ENCODE results near the gene PSMD1. TPM values are rescaled to one million over a fixed set of nuclear protein-coding genes. Genes with fewer than 3 reads are reported as not detected.
"Not testable (repeated sequence)": the region's sequence is repeated elsewhere in the genome, so short reads cannot be mapped to it uniquely, and the experiment has no call there.

The PSMD1 gene
- polyA plus RNA-seq, 2 donors = 18.0 to 38.6 TPM

DNA sequence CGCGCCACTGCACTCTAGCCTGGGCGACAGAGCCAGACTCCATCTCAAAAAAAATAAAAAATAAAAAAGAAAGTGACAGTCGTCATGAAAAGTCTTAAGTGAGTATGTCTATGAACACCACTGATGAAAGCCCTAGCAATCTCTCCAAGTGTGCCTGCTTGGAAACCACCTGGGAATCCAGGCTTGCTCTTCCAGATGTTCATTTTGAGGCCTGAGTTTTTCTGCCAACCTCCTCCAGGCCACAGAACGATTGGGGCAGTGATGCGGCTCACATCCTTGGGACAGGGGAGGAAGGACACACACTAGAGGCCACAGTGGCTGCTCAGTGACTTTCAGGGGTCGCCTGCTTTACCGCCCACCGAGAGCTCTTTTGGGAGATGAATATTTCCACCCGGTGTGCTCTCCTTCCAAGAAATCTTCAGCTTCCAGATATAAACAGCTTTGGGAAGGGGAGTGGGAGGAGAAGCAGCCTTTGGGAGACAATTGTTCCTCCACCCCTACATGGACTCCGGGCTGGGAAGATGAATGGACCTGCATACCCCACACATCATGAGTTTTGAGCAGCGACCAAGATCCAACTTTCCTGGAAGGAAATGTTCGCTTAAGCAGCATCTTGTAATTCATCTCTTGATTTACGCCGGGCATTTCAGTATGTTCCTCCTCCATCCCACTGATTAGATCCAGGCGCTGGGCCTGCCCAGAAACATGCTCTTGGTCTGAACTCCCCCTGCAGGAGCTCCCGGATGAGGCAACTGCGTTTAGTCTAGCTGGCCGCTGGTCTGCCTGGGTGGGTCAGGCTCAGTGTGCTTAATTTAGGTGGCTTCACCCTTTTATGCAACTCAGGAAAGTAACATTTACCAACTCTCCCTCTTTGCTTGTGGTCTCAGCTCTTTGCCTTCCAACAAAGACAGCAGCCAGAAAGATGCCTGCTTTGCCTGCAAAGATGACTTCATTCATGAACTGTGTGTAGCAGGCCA is 135.5 kb downstream of the PSMD1 start:
- peak overlapping the region in 1 of 2 donors; percentile 40 for H3K27ac ChIP-seq (ENCODE audit: low read depth in 2 of 2, low read length in 1 of 2)
- no peaks in the 10 kb centered on the region for H3K36me3 ChIP-seq (ENCODE audit: control insufficient read depth in 2 of 2, insufficient read depth in 2 of 2, low read length in 1 of 2)
- no peaks in the 10 kb centered on the region for H3K9me3 ChIP-seq (ENCODE audit: control insufficient read depth in 2 of 2, insufficient read depth in 1 of 2, low read depth in 1 of 2, low read length in 1 of 2)
- 62 to 67% methylated on average over 19 of the region's 19 CpGs for WGBS, 2 donors
- peaks cover 0 to 4% of the 10 kb centered on the region in 2 donors for H3K4me1 ChIP-seq (ENCODE audit: control insufficient read depth in 2 of 2, insufficient read depth in 2 of 2, low read length in 1 of 2)
- H3K27me3 ChIP-seq (ENCODE audit: control insufficient read depth in 1 of 2, insufficient read depth in 2 of 2, low read length in 2 of 2) = no peaks in the 10 kb centered on the region
- no peak overlapping the region for H3K4me3 ChIP-seq (ENCODE audit: low read depth in 1 of 2, low read length in 2 of 2)

DNA sequence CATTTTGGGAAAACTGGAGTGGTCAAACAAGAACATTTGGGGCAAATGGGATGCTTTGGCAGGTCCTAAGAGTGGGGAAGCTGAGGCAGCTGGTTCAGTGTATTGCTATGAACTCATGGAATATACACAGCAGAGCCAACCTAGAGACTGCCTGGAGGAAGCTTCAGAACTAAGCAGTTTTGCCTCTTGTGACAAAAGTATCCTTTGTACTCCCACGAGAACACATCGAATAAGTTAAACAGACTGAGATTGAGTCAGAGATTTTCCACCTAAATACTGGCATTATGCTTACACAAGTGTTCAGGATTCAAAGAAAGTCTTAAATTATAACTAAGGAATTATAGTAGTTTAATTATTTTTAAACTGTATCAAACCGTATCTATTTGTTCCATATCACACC is 136.5 kb downstream of the PSMD1 start:
- Histone ChIP-seq H3K27me3 (ENCODE audit: control insufficient read depth in 1 of 2, insufficient read depth in 2 of 2, low read length in 2 of 2) (no peaks in the 10 kb centered on the region), H3K4me1 (ENCODE audit: control insufficient read depth in 2 of 2, insufficient read depth in 2 of 2, low read length in 1 of 2) (peaks cover 2 to 4% of the 10 kb centered on the region in 2 donors), H3K27ac (ENCODE audit: low read depth in 2 of 2, low read length in 1 of 2) (no peak overlapping the region), H3K4me3 (ENCODE audit: low read depth in 1 of 2, low read length in 2 of 2) (no peak overlapping the region), H3K9me3 (ENCODE audit: control insufficient read depth in 2 of 2, insufficient read depth in 1 of 2, low read depth in 1 of 2, low read length in 1 of 2) (no peaks in the 10 kb centered on the region), H3K36me3 (ENCODE audit: control insufficient read depth in 2 of 2, insufficient read depth in 2 of 2, low read length in 1 of 2) (no peaks in the 10 kb centered on the region)
- 82 to 83% methylated on average over 3 of the region's 3 CpGs for WGBS, 2 donors

DNA sequence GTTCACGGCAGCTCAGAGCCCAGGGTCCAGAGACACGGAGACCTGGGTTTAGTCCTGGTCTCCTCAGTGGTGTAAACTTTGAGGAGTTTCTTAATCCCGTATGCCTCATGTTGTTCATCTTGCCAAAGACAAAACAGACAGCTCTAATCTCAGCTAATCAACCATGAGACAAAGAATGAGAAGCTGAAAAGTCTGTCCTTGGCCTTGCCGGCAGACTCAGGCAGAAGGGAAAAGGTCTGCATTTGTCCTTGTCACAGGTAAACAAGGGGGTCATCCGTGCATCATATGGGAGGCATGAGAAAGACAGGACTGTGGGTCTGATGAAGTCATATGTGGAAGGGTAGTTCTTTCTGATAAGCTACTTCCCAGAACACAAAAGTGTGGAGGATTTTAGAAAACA is 139.9 kb downstream of the PSMD1 start:
- WGBS, 2 donors = 87 to 88% methylated on average over 5 of the region's 5 CpGs
- peaks cover 3 to 6% of the 10 kb centered on the region in 2 donors for H3K4me1 ChIP-seq (ENCODE audit: control insufficient read depth in 2 of 2, insufficient read depth in 2 of 2, low read length in 1 of 2)
- H3K27me3 ChIP-seq (ENCODE audit: control insufficient read depth in 1 of 2, insufficient read depth in 2 of 2, low read length in 2 of 2) = no peaks in the 10 kb centered on the region

DNA sequence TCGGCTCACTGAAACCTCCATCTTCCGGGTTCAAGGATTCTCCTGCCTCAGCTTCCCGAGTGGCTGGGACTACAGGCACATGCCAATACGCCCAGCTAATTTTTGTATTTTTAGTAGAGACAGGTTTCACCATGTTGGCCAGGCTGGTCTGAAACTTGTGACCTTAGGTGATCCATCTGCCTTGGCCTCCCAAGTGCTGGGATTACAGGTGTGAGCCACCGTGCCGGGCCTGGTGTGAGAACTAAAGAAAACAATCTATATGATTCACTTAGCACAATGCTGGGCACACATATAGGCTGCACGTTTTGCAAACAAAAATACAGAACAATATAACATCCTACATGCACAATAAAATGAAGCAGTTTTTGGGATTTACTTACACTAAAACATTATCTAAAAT is 140.5 kb downstream of the PSMD1 start:
- WGBS, 2 donors = 86 to 91% methylated on average over 7 of the region's 7 CpGs
- not testable (repeated sequence) for H3K4me3 ChIP-seq (ENCODE audit: low read depth in 1 of 2, low read length in 2 of 2); H3K4me1 ChIP-seq (ENCODE audit: control insufficient read depth in 2 of 2, insufficient read depth in 2 of 2, low read length in 1 of 2); H3K27me3 ChIP-seq (ENCODE audit: control insufficient read depth in 1 of 2, insufficient read depth in 2 of 2, low read length in 2 of 2); H3K36me3 ChIP-seq (ENCODE audit: control insufficient read depth in 2 of 2, insufficient read depth in 2 of 2, low read length in 1 of 2); H3K27ac ChIP-seq (ENCODE audit: low read depth in 2 of 2, low read length in 1 of 2); H3K9me3 ChIP-seq (ENCODE audit: control insufficient read depth in 2 of 2, insufficient read depth in 1 of 2, low read depth in 1 of 2, low read length in 1 of 2)

More for the DNA sequence above, 139.9 kb downstream of the PSMD1 start:
- no peak overlapping the region for H3K27ac ChIP-seq (ENCODE audit: low read depth in 2 of 2, low read length in 1 of 2)
- H3K36me3 ChIP-seq (ENCODE audit: control insufficient read depth in 2 of 2, insufficient read depth in 2 of 2, low read length in 1 of 2) = no peaks in the 10 kb centered on the region
- no peak overlapping the region for H3K4me3 ChIP-seq (ENCODE audit: low read depth in 1 of 2, low read length in 2 of 2)
- no peaks in the 10 kb centered on the region for H3K9me3 ChIP-seq (ENCODE audit: control insufficient read depth in 2 of 2, insufficient read depth in 1 of 2, low read depth in 1 of 2, low read length in 1 of 2)

DNA sequence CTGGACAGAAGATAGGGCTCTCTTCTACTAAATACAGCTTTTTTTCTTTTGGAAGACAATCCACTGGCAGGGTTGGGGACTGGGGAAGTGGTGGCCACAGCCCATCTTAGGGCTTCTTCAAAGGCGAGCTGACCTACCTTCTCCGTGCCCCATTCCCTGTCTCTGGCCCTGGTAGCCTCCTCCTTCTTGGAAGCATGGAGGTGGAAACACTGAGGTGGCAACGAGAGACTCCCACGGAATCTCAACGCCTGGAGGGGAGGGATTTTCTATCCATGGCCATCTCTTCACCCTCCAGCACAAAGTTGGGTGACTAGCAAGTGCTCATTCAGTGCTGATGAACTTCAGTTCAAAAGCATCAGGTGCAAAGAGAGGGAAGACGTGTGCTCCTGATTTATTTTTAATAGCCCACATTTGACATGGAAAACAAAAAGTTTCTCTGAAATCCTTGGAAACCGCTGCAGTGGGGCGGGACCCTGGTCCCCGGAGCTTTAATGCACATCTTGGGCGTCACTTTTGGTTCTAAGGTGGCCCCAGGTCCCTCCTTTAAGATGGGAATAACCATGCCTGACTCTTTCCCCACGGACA is 141.1 kb downstream of the PSMD1 start:
- no peaks in the 10 kb centered on the region for H3K36me3 ChIP-seq (ENCODE audit: control insufficient read depth in 2 of 2, insufficient read depth in 2 of 2, low read length in 1 of 2)
- no peaks in the 10 kb centered on the region for H3K9me3 ChIP-seq (ENCODE audit: control insufficient read depth in 2 of 2, insufficient read depth in 1 of 2, low read depth in 1 of 2, low read length in 1 of 2)
- 21% methylated on average over 11 of the region's 11 CpGs for WGBS, 2 donors
- H3K4me1 ChIP-seq (ENCODE audit: control insufficient read depth in 2 of 2, insufficient read depth in 2 of 2, low read length in 1 of 2) = peaks cover 3 to 6% of the 10 kb centered on the region in 2 donors
- H3K27me3 ChIP-seq (ENCODE audit: control insufficient read depth in 1 of 2, insufficient read depth in 2 of 2, low read length in 2 of 2) = no peaks in the 10 kb centered on the region
- H3K27ac ChIP-seq (ENCODE audit: low read depth in 2 of 2, low read length in 1 of 2) = peak overlapping the region; percentile 44 to 76
- H3K4me3 ChIP-seq (ENCODE audit: low read depth in 1 of 2, low read length in 2 of 2) = peak overlapping the region; percentile 83 to 98

DNA sequence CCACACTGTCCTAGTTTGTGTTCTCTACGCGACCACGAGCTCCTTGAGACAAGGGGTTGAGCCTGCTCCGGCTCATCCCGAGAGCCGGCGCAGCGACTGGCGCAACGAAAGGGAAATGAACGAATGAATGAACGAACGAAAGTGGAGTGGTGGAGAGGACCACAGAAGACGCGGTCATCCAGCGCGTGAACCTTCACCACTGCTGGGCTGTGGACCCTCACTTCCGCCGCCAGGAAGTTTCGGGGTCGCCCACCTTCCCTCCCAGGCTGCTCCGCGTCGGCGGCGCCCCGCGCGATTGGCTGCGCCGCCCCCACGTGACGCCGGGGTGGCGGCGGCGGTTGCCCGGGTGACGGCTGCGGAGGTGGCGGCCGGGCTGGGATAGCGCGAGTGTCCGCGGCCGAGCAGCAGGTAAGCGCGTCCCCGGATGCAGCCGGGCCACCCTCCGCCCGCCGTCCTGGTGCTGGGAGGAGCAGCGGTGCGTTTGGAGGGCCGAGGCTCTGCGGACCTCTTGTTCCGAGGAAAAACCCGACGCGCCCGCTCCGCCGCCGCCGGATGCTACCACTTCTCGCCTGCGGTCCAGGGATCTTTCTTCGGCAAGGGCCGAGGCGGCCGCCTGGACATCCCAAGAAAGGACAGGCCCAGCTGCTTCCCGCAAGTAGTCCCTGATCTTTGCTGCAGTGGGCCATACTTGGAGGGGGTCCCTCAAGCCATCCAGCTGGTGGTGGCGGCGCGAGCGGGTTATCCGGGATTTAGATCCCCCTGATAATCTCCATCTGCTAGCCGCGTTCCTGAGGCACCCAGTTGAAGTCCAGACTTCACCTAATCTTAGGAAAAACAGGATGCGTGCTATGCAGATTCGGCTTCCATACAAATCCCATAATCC is 141.9 kb downstream of the PSMD1 start, which contains the start of gene ARMC9:
Gene ARMC9, plus strand, starts transcription at position 341 of the 883 bp plus-strand sequence. CDS start 7,608 bp downstream, outside the sequence.
- H3K36me3 ChIP-seq (ENCODE audit: control insufficient read depth in 2 of 2, insufficient read depth in 2 of 2, low read length in 1 of 2) = no peaks in the 10 kb centered on the region
- no peaks in the 10 kb centered on the region for H3K9me3 ChIP-seq (ENCODE audit: control insufficient read depth in 2 of 2, insufficient read depth in 1 of 2, low read depth in 1 of 2, low read length in 1 of 2)
- H3K4me3 ChIP-seq (ENCODE audit: low read depth in 1 of 2, low read length in 2 of 2) = peak within 1 kb of the TSS; percentile 83 to 98
- 1% methylated on average over 75 to 83 of the region's 83 CpGs for WGBS, 2 donors
- no peaks in the 10 kb centered on the region for H3K27me3 ChIP-seq (ENCODE audit: control insufficient read depth in 1 of 2, insufficient read depth in 2 of 2, low read length in 2 of 2)
- peak within 1 kb of the TSS; percentile 44 to 76 for H3K27ac ChIP-seq (ENCODE audit: low read depth in 2 of 2, low read length in 1 of 2)
- H3K4me1 ChIP-seq (ENCODE audit: control insufficient read depth in 2 of 2, insufficient read depth in 2 of 2, low read length in 1 of 2) = peaks cover 3 to 6% of the 10 kb centered on the region in 2 donors

DNA sequence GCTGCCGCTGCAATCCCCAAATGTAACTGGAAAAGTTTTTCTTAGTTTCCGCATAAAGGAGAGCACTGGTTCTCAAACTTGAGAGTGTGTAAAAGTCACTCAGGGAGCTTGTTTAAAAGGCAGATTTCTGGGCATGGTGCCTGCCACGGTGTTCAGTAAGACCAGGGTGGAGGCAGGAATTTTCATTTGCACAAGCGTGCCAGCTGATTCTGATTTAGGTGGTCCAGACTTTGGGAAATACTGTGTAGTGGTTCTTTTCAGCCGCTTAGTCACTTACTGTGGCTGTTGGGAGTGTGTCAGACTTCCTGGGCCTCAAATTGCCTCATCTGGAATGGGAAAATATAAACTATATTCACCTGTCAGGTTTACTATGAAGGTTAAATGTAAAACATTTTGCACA is 142.6 kb downstream of the PSMD1 start:
- H3K27ac ChIP-seq (ENCODE audit: low read depth in 2 of 2, low read length in 1 of 2) = peak overlapping the region; percentile 16 to 30
- H3K27me3 ChIP-seq (ENCODE audit: control insufficient read depth in 1 of 2, insufficient read depth in 2 of 2, low read length in 2 of 2) = no peaks in the 10 kb centered on the region
- H3K9me3 ChIP-seq (ENCODE audit: control insufficient read depth in 2 of 2, insufficient read depth in 1 of 2, low read depth in 1 of 2, low read length in 1 of 2) = no peaks in the 10 kb centered on the region
- no peaks in the 10 kb centered on the region for H3K36me3 ChIP-seq (ENCODE audit: control insufficient read depth in 2 of 2, insufficient read depth in 2 of 2, low read length in 1 of 2)
- H3K4me1 ChIP-seq (ENCODE audit: control insufficient read depth in 2 of 2, insufficient read depth in 2 of 2, low read length in 1 of 2) = peaks cover 3 to 6% of the 10 kb centered on the region in 2 donors
- 26 to 28% methylated on average over 5 of the region's 5 CpGs for WGBS, 2 donors
- H3K4me3 ChIP-seq (ENCODE audit: low read depth in 1 of 2, low read length in 2 of 2) = peak overlapping the region in 1 of 2 donors; percentile 98

DNA sequence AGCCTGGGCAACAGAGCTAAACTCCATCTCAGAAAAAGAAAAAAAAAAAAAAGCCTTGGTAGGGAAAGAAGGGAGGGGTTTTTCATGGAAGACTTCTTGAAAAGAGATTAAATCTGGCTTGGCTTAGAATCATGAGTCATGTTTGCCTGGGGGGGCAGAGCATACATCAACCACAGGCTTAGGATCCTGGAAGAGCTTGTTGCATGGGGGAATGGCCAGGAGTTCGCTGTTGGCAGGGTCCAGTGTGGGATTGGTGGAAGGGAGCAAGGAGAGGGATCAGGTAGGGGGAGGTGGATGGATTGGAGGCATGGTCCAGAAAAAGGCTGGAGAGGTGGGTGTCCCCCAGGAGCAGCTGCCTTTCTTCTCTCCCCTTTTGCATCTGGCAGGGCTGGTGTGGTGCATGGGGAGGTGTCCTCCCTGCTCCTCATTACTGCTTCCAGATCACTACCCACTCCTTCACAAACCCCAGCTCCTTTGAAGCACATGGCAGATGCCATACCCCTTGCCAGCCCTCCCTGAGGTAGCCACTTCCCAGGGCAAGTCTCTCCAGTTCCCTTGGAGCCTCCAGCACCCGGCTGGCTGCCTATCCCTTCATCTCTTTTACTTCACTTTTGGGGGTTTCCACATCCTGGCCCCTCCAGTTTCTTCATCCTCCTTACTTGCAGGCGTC is 144.3 kb downstream of the PSMD1 start:
- H3K4me1 ChIP-seq (ENCODE audit: control insufficient read depth in 2 of 2, insufficient read depth in 2 of 2, low read length in 1 of 2) = peaks cover 3 to 6% of the 10 kb centered on the region in 2 donors
- H3K9me3 ChIP-seq (ENCODE audit: control insufficient read depth in 2 of 2, insufficient read depth in 1 of 2, low read depth in 1 of 2, low read length in 1 of 2) = no peaks in the 10 kb centered on the region
- H3K36me3 ChIP-seq (ENCODE audit: control insufficient read depth in 2 of 2, insufficient read depth in 2 of 2, low read length in 1 of 2) = no peaks in the 10 kb centered on the region
- 45 to 70% methylated on average over 3 of the region's 3 CpGs for WGBS, 2 donors
- no peak overlapping the region for H3K4me3 ChIP-seq (ENCODE audit: low read depth in 1 of 2, low read length in 2 of 2)
- H3K27me3 ChIP-seq (ENCODE audit: control insufficient read depth in 1 of 2, insufficient read depth in 2 of 2, low read length in 2 of 2) = no peaks in the 10 kb centered on the region
- H3K27ac ChIP-seq (ENCODE audit: low read depth in 2 of 2, low read length in 1 of 2) = no peak overlapping the region

DNA sequence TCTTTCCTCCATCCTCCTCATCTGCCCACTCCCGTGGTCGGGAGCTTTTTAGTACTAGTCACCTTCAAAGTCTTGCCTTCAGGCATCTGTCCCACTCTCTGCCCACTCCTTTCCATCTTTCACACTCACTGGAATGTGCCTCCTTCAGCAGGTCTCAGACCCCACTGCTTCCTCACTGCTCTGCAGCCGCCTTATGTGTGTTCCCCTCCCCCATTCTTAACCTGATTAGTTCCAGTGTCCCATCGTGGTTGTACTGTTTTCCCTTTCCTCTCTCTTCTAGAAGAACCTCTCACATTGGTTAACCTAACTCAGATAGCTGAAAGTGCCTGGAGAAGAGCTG is 144.8 kb downstream of the PSMD1 start:
- Histone ChIP-seq H3K9me3 (ENCODE audit: control insufficient read depth in 2 of 2, insufficient read depth in 1 of 2, low read depth in 1 of 2, low read length in 1 of 2) (no peaks in the 10 kb centered on the region), H3K36me3 (ENCODE audit: control insufficient read depth in 2 of 2, insufficient read depth in 2 of 2, low read length in 1 of 2) (no peaks in the 10 kb centered on the region), H3K27ac (ENCODE audit: low read depth in 2 of 2, low read length in 1 of 2) (peak overlapping the region in 1 of 2 donors; percentile 9), H3K4me3 (ENCODE audit: low read depth in 1 of 2, low read length in 2 of 2) (no peak overlapping the region), H3K27me3 (ENCODE audit: control insufficient read depth in 1 of 2, insufficient read depth in 2 of 2, low read length in 2 of 2) (no peaks in the 10 kb centered on the region), H3K4me1 (ENCODE audit: control insufficient read depth in 2 of 2, insufficient read depth in 2 of 2, low read length in 1 of 2) (peaks cover 3 to 6% of the 10 kb centered on the region in 2 donors)
- 60 to 70% methylated on average over 4 of the region's 4 CpGs for WGBS, 2 donors

Data from esophagus (tissue), 2 donors.